GM19468 (cell line): ENCODE results near the gene MLPH.
"Not testable (repeated sequence)": the region's sequence is repeated elsewhere in the genome, so short reads cannot be mapped to it uniquely, and the experiment has no call there.

Experiments used
- ATAC-seq: cut with Tn5 transposase; IDR thresholded peaks from one replicate; pipeline ENCODE4 v1.9.1; 2021; ENCODE audit warnings: mild to moderate bottlenecking, moderate library complexity, moderate number of reproducible peaks; ENCODE audit not compliant: unreplicated experiment; ENCODE audit errors: extremely low read depth

MLPH gene

GRCh38 chr2:237457388-237457941 lies 29.6 kb upstream of the MLPH start:
- no peak for ATAC-seq

- no peak for ATAC-seq
Observed at GRCh38 chr2:237458519-237458918, 28.5 kb upstream of the MLPH start.

GRCh38 chr2:237459226-237459625 lies 27.8 kb upstream of the MLPH start:
- ATAC-seq, result no peak

- ATAC-seq, result no peak
Observed at GRCh38 chr2:237459741-237460174, 27.3 kb upstream of the MLPH start.

GRCh38 chr2:237464757-237465391 lies 22.2 kb upstream of the MLPH start:
- no peak for ATAC-seq

GRCh38 chr2:237465515-237466148 lies 21.4 kb upstream of the MLPH start:
- no peak for ATAC-seq

GRCh38 chr2:237466211-237466610 lies 20.8 kb upstream of the MLPH start:
- ATAC-seq, result no peak

- ATAC-seq, result no peak
Observed at GRCh38 chr2:237467447-237468179, 19.4 kb upstream of the MLPH start.

GRCh38 chr2:237469410-237469809 lies 17.6 kb upstream of the MLPH start:
- ATAC-seq, result not testable (repeated sequence)

GRCh38 chr2:237469849-237470248 lies 17.2 kb upstream of the MLPH start:
- ATAC-seq, result no peak

GRCh38 chr2:237470914-237471313 lies 16.1 kb upstream of the MLPH start:
- ATAC-seq, result no peak

- ATAC-seq, result no peak
Observed at GRCh38 chr2:237471438-237472186, 15.4 kb upstream of the MLPH start.

GRCh38 chr2:237472187-237472712 lies 14.8 kb upstream of the MLPH start:
- ATAC-seq, result no peak

GRCh38 chr2:237472909-237473877 lies 13.9 kb upstream of the MLPH start:
- no peak for ATAC-seq

- no peak for ATAC-seq
Observed at GRCh38 chr2:237473878-237474441, 13.1 kb upstream of the MLPH start.

GRCh38 chr2:237474442-237474911 lies 12.6 kb upstream of the MLPH start:
- no peak for ATAC-seq

GRCh38 chr2:237474931-237475703 lies 11.9 kb upstream of the MLPH start:
- peak; percentile 73 for ATAC-seq

- no peak for ATAC-seq
Observed at GRCh38 chr2:237475704-237476141, 11.3 kb upstream of the MLPH start.
